ENCODE measurements around the gene ZNF845. TPM values are rescaled to one million over a fixed set of nuclear protein-coding genes. Genes with fewer than 3 reads are reported as not detected.
A peak's percentile ranks its signal among the peaks of the same experiment; 100 is the strongest.
"Not testable (repeated sequence)": the region's sequence is repeated elsewhere in the genome, so short reads cannot be mapped to it uniquely, and the experiment has no call there.

ZNF845 gene
- 7.1 and 13.2 TPM in 2 replicates for total RNA-seq

DNA sequence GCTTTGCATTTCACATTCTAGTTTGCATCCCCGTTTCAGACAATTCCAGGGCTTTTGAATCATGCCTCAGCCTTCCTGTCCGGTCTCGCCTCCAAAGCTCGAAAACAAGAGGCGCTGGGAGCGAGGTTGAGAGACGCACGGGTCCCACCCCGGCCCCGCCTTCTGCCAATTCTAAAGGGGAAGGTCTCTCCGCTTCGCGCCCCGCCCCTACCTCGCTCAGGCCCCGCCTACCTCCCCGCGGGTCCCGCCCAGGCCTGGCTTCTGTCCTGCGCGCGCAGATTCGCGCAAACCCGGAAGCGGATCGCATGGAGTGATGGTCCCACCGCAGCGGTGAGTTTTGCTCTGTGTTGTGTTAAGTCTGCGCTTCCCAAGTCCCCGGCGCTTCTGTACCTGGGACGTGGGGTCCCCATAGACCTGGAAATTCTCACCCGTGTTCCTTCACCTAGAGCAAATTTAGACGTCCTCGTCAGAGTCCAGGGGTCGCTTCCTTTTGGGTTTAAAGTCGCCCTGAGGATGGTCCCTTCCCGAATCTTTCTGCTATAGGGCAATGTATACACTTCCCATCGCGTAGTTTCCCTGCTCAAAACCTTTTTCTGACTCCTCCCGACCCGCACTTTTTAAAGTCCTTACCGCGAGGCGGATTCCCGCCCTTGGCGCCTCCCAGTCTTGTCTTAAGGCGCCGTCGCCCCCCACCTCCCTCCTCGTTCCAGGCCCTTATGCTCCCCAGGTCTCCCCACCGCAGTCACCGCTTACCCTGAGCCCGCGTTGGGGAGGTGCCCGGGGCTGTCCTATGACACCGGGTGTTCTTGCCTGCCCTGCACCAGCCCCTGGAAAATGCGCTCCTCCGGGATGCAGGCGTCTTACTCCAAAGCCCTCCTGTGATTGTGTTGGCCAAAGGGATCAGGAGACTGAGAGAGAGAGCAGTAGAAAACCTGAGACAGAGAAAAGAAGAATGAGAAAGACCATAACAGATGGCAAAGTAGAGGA, at the start of gene ZNF845:
Gene ZNF845 (plus strand): TSS at position 287 of the 987 bp plus-strand sequence. CDS start 7,559 bp downstream, outside the sequence.
- peak; percentile 72 for DNase-seq (ENCODE audit: low read depth, low spot score)

- no peak for DNase-seq (ENCODE audit: low read depth, low spot score)
These were observed 48.5 kb upstream of the ZNF845 start for GRCh38 chr19:53285087-53285486.

- DNase-seq (ENCODE audit: low read depth, low spot score): no peak
These were observed 42.6 kb upstream of the ZNF845 start for GRCh38 chr19:53290758-53291549.

GRCh38 chr19:53294786-53295441, 38.6 kb upstream of the ZNF845 start:
- DNase-seq (ENCODE audit: low read depth, low spot score): no peak

GRCh38 chr19:53301341-53301740, 32.2 kb upstream of the ZNF845 start:
- DNase-seq (ENCODE audit: low read depth, low spot score): not testable (repeated sequence)

DNA sequence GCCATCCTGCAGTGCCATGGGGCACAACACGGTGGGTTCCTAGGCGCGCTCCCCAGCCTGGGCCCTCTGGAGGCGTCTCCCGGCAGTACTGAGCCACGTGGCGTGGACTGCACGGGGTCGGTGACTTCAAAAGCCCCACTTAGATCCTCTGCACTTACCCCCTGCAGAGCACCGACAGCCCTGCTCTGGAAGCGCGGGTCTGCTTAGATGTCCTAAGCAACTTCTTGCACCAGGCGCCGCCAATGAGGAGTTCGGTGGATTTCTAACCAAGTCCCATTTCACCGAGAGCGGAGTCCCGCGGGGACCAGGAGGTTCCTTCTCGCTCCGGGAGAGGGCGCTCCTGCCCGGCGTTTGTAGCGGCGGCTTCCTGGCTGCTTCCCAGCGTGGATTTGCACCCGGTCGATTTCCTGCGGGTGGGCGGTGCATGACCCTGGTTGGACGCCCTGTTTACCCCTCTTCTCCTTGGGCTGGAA, 25.2 kb upstream of the ZNF845 start:
- DNase-seq (ENCODE audit: low read depth, low spot score): no peak

DNA sequence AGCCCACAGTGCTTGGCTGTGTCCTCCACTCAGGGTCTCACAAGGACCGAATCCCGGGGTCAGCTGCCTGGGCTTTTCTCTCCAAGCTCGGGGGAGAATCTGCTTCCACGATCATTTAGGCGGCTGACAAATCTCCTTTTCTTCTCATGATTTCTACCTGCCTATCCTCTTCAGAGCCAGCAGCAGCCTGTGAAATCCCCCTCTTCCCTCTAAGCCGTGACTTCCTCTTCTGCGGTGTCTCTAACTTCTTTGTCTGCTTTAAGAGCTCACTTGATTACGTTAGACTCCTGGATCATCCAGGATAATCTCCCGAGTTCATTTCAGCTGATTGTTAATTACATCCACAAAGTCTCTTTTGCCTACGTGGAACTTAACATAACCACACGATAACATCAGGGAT, 22.5 kb upstream of the ZNF845 start:
- no peak for DNase-seq (ENCODE audit: low read depth, low spot score)

DNA sequence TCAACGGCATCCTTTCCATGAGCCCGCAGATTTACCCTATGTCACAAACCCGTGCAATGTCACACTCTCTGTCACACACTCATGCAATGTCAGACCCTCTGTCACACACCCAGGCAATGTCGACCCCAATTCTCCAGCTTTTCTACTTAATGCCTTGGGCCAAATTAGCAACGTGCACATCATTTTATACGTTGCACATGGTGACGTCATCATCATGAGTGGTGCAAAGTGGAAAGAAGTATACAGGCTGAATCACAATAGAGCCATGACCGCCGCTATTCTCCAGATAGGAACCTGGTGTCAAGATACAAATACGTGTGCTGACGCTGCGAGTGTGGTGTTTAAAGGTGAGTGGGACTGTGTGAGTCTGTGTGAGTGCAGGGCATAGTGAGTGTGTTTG, 21.7 kb upstream of the ZNF845 start:
- DNase-seq (ENCODE audit: low read depth, low spot score): no peak

GRCh38 chr19:53328967-53329366, 4.6 kb upstream of the ZNF845 start:
- no peak for DNase-seq (ENCODE audit: low read depth, low spot score)

DNA sequence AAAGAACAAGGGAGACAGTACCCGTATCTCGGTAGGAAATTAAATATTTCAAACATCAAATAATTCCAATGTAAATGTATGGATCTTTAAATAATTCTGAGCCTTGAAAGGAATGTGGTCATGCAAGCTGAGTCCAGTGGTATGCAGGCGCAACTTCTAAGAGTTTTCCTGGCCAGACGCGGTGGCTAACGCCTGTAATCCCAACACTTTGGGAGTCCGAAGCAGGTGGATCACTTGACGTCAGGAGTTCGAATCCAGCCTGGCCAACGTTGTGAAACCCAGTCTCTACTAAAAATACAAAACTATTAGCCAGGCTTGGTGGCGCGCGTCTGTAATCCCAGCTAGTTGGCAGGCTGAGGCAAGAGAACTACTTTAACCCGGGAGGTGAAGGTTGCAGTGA, 1.1 kb upstream of the ZNF845 start:
- DNase-seq (ENCODE audit: low read depth, low spot score): no peak

DNA sequence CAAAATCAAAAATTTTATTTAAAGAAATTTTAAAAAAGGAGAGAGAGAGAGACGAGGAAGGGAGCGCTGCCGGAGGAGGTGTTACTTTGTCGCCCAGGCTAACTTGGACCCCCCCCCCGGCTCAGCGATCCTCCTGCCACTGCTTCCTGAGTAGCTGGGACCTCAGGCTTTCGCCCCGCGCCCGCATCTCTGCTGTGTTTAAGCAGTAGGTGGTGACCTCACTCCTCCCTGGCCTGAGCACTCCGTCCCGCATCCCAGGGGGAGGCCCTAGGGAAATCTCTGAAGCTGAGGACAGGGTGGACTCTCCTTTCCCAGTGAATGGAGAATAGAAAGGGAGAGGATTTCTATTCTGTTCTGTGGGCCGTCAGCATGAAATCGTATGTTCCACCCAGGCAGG, 485 bp upstream of the ZNF845 start:
- DNase-seq (ENCODE audit: low read depth, low spot score): peak; percentile 15

DNA sequence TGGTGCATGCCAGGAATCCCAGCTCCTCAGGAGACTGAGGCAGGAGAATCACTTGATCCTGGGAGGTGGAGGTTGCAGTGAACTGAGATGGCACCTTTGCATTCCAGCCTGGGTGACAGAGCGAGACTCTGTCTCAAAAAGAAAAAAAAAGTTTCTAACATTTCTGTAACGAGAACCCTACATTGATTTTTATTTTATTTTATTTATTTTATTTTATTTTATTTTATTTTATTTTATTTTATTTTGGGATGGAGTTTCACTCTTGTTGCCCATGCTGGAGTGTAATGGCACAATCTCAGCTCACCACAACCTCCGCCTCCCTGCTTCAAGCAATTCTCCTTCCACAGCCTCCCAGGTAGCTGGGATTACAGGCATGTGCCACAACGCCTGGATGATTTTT, 10.9 kb downstream of the ZNF845 start:
- DNase-seq (ENCODE audit: low read depth, low spot score): not testable (repeated sequence)

GRCh38 chr19:53355739-53356138, 22.2 kb downstream of the ZNF845 start:
- DNase-seq (ENCODE audit: low read depth, low spot score): no peak

DNA sequence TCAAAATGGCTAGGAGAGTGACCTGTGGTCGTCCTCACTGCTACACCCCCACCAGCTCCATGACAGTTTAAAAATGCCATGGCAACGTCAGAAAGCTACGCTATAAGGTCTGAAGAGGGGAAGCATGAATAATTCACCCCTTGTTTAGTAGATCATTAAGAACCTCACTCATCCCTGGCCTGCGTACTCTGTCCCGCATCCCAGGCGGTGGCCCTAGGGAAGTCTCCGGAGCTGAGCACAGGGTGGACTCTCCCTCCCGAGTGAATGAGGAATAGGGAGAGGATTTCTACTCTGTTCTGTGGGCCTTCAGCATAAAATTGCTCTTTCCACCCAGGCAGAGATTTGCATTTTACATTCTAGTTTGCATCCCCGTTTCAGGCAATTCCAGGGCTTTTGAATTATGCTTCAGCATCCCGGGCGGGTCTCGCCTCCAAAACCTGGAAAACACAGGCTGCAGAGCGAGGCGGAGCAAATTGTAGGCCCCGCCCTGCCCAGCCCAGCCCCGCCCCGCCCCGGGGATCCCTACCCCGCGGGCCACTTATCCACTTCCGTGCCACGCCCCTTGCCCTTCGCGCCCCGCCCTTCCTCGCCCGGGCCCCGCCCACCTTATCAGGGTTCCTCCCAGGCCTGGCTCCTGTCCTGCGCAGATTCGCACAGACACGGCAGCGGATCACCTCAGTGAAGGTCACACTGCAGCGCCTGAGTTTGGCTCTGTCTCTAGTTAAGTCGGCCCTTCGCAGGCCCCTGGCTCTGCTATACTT, 24.5 kb downstream of the ZNF845 start:
- no peak for DNase-seq (ENCODE audit: low read depth, low spot score)

DNA sequence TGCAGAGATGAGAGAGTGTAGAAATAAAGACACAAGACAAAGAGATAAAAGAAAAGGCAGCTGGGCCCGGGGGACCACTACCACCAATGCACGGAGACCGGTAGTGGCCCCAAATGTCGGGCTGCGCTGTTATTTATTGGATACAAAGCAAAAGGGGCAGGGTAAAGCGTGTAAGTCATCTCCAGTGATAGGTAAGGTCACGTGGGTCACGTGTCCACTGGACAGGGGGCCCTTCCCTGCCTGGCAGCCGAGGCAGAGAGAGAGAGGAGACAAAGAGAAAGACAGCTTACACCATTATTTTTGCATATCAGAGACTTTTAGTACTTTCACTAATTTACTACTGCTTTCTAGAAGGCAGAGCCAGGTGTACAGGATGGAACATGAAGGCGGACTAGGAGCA, 26.5 kb downstream of the ZNF845 start:
- DNase-seq (ENCODE audit: low read depth, low spot score): not testable (repeated sequence)

- DNase-seq (ENCODE audit: low read depth, low spot score): peak; percentile 8
These were observed 31.8 kb downstream of the ZNF845 start, which contains the start of gene ZNF525 for GRCh38 chr19:53365134-53365898. ZNF525 (plus strand) TSS chr19:53365705; CDS start chr19:53372282, 6,577 bp downstream.

GRCh38 chr19:53365899-53366493, 32.4 kb downstream of the ZNF845 start:
- no peak for DNase-seq (ENCODE audit: low read depth, low spot score)

GRCh38 chr19:53372196-53372595, 38.6 kb downstream of the ZNF845 start:
- no peak for DNase-seq (ENCODE audit: low read depth, low spot score)

- no peak for DNase-seq (ENCODE audit: low read depth, low spot score)
These were observed 40.7 kb downstream of the ZNF845 start for GRCh38 chr19:53374288-53374687.
